BLaER1 (cell line): ENCODE measurements around the gene WDR3.

Experiments
- H3K27ac ChIP-seq: shearing (Covaris generic); formaldehyde crosslinking; 2 replicates; pipeline ENCODE4 v1.8.1; 2022
- H3K27me3 ChIP-seq: shearing (Covaris generic); formaldehyde crosslinking; 2 replicates; pipeline ENCODE4 v1.8.1; 2022
- H3K36me3 ChIP-seq: shearing (Covaris generic); formaldehyde crosslinking; 2 replicates; pipeline ENCODE4 v1.8.1; 2022
- H3K4me1 ChIP-seq: shearing (Covaris generic); formaldehyde crosslinking; 2 replicates; pipeline ENCODE4 v1.8.1; 2022
- H3K4me2 ChIP-seq: shearing (Covaris generic); formaldehyde crosslinking; 2 replicates; pipeline ENCODE4 v1.8.1; 2022
- H3K4me3 ChIP-seq: shearing (Covaris generic); formaldehyde crosslinking; 2 replicates; pipeline ENCODE4 v1.8.1; 2022
- H3K9ac ChIP-seq: shearing (Covaris generic); formaldehyde crosslinking; 2 replicates; pipeline ENCODE4 v1.8.1; 2022
- H3K9me3 ChIP-seq: shearing (Covaris generic); formaldehyde crosslinking; 2 replicates; pipeline ENCODE4 v1.8.1; 2022
- H4K20me1 ChIP-seq: shearing (Covaris generic); formaldehyde crosslinking; 2 replicates; pipeline ENCODE4 v1.8.1; 2022
- Cebpa-rat ChIP-seq: shearing (Covaris generic); IDR thresholded peaks from 2 replicates; pipeline ENCODE4 v1.8.1; 2022

WDR3 gene

DNA sequence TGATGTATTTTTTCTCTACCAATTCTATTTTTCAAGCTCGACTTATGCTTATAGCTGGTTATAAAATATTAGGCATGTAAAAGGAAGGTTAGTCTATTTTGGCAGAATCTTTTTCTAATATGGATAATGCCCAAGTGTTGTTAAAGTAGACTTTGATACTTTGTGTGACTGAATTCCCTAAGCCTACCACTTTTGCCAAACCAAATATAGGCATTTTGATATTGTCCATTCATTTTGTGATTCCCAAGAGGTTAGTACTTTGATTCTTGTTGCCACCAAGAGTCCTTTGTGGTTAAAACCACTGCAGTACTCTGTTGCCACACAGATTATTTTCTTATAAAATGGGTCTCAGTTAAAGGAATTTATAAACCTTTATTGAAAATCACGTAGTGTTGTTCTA is 4.2 kb downstream of the WDR3 start:
- Histone ChIP-seq H4K20me1 (peaks cover 70% of the 10 kb centered on the region), H3K4me2 (no peak overlapping the region), H3K27ac (no peak overlapping the region), H3K9me3 (no peaks in the 10 kb centered on the region), H3K36me3 (peaks cover 48% of the 10 kb centered on the region), H3K4me3 (no peak overlapping the region), H3K4me1 (peaks cover 36% of the 10 kb centered on the region), H3K27me3 (no peaks in the 10 kb centered on the region), H3K9ac (no peak overlapping the region)
- TF ChIP-seq Cebpa-rat: no peak

DNA sequence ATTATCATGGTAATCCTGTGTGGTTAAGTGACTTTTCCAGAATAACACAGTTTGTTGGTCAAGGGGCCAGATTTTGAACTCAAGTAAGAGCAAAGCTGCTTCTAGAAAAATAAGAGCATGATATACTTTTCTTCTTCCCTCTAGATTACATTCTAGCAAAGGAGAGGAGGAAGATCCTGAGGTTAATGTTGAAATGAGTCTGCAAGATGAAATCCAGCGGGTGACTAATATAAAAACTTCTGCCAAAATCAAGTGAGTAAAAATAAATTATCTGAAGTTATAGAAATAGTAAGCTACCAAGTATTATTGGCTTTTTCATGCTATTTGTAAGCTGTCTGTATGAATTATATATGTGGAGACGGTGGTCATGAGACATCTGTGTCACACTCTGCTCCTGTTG is 12.8 kb downstream of the WDR3 start:
- TF ChIP-seq Cebpa-rat: no peak
- H3K4me1 ChIP-seq: no peaks in the 10 kb centered on the region
- no peaks in the 10 kb centered on the region for H3K27me3 ChIP-seq
- peaks cover 100% of the 10 kb centered on the region for H3K36me3 ChIP-seq
- no peak overlapping the region for H3K4me2 ChIP-seq
- no peak overlapping the region for H3K9ac ChIP-seq
- H4K20me1 ChIP-seq: peaks cover 51% of the 10 kb centered on the region
- H3K9me3 ChIP-seq: no peaks in the 10 kb centered on the region
- H3K4me3 ChIP-seq: no peak overlapping the region
- no peak overlapping the region for H3K27ac ChIP-seq

DNA sequence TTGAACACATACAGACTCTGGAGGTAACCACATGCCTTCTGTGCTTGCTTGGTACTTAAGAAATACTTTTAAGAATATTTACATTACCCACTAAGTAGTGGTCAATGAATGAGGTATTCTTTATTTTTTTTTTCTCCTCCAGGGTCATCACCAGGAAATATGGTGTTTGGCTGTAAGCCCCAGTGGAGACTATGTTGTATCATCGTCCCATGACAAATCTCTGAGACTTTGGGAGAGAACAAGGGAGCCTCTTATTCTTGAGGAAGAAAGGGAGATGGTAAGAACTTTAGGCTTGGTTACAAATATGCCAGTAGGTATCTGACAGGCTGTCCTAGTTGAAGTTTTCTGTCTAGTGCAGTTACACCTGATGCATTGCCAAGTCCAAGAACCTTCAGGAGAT is 22.8 kb downstream of the WDR3 start:
- Histone ChIP-seq H4K20me1 (peaks cover 15% of the 10 kb centered on the region), H3K36me3 (peaks cover 93% of the 10 kb centered on the region), H3K4me1 (no peaks in the 10 kb centered on the region), H3K4me2 (no peak overlapping the region), H3K9me3 (no peaks in the 10 kb centered on the region), H3K27ac (no peak overlapping the region), H3K27me3 (no peaks in the 10 kb centered on the region), H3K9ac (no peak overlapping the region), H3K4me3 (no peak overlapping the region)
- TF ChIP-seq Cebpa-rat: no peak

DNA sequence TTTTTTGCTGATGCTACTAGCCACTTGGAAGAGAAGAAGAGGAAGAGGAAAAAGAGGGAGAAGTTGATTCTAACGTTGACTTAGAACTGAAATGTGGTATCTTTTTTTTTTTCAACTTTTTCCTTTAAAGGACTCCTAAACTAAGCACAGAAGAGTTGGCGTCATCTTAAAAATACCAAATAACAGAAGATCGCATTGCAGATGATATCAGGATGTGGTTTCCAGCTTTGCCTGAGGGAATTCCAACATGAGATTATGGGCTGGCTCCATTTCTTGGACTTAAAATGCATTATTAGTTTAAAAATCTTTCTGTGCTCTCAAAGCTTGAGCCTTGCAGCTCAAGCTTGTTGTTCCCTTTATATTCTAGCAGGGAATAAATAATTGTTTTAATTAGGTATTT is 29.8 kb downstream of the WDR3 start:
- no peaks in the 10 kb centered on the region for H3K4me1 ChIP-seq
- no peak overlapping the region for H3K27ac ChIP-seq
- no peak overlapping the region for H3K4me2 ChIP-seq
- no peaks in the 10 kb centered on the region for H3K27me3 ChIP-seq
- H3K36me3 ChIP-seq: peaks cover 82% of the 10 kb centered on the region
- TF ChIP-seq Cebpa-rat: no peak
- H3K4me3 ChIP-seq: no peak overlapping the region
- H3K9me3 ChIP-seq: no peaks in the 10 kb centered on the region
- H3K9ac ChIP-seq: no peak overlapping the region
- 0 out of 2 replicates have a peak, but pooled peaks cover 8% of the 10 kb centered on the region for H4K20me1 ChIP-seq

DNA sequence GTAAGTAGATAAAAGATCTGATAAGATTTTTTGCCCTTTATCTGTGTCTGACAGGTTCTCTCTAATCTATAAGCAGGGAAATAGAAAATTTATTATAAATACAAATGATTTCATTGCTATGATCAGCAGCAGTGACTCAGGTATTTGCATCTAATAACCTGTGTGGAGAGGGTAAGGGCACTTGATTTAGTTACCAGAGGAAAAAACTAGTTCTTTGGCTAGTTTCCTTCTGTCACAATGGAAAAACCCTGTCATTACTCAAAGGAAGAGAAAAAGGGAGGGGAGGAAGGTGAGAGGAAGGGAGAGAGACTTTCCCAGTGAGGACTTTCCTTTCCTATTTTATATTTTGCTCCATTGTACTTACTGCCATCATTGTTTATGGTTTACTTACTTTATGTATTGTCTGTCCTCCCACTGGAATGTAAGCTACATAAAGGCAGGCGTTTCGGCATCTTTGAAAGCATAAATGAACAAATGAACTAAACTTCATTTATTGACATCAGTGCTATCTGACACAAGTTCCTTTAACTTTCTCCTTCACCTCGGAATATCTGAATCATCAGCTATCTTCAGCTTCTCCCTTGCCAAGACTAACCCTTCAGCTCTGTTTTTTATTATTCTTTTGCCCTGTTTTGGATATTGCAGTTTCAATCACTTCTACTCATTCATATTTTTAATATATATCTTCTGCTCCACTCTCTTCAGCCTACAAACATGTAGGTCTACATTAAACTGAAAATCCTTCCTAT is 34.9 kb downstream of the WDR3 start:
- TF ChIP-seq Cebpa-rat: no peak
- Histone ChIP-seq H3K27ac (no peak overlapping the region), H3K4me1 (no peaks in the 10 kb centered on the region), H3K36me3 (peaks cover 36% of the 10 kb centered on the region), H3K9me3 (no peaks in the 10 kb centered on the region), H3K9ac (no peak overlapping the region), H4K20me1 (no peaks in the 10 kb centered on the region), H3K4me3 (no peak overlapping the region), H3K27me3 (no peaks in the 10 kb centered on the region), H3K4me2 (no peak overlapping the region)

DNA sequence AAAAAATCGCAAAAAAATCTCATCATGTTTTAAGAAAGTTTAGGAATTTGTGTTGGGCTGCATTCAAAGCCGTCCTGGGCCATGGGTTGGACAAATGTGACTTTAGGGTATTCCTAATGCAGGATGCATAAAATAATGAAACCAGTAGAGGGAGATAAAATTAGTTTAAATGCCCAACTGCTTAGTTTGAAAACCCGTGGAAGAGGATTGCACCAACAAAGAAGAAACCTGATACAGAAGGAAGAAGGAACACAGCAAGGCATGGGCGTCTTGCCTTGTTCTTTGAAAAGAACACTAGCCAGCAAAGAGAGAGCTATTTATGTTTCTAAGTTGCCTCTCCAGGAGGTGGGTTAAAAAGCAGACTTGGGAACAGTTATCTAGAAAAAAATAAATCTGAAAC is 37.9 kb downstream of the WDR3 start:
- peaks cover 7% of the 10 kb centered on the region; the same call in 1 of the 2 replicates for H3K36me3 ChIP-seq
- H3K4me2 ChIP-seq: no peak overlapping the region
- H3K9me3 ChIP-seq: no peaks in the 10 kb centered on the region
- no peaks in the 10 kb centered on the region for H3K4me1 ChIP-seq
- H3K27ac ChIP-seq: no peak overlapping the region
- no peak overlapping the region for H3K9ac ChIP-seq
- H3K27me3 ChIP-seq: no peaks in the 10 kb centered on the region
- H3K4me3 ChIP-seq: no peak overlapping the region
- H4K20me1 ChIP-seq: no peaks in the 10 kb centered on the region
- no peak for TF ChIP-seq Cebpa-rat

DNA sequence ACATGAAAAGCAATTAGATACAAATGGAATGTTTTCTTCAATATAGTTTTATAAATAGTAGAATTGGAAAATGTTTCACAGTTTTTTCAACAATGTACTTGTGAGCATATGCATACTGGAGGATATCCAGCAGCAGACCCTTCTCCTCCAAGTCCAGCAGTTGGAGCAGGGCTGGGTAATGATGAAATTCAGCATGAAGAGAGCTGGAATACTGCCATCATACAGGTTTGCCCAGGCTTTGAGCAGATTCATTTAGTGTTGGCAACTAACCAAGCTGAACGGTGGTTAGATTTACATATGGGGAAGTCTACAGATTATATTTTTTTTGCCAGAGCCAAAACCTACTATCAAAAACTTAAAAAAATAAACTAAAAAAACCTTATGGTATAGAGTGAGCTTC is 38.3 kb downstream of the WDR3 start:
- no peak for TF ChIP-seq Cebpa-rat
- no peaks in the 10 kb centered on the region for H3K27me3 ChIP-seq
- no peaks in the 10 kb centered on the region for H3K9me3 ChIP-seq
- peaks cover 3% of the 10 kb centered on the region; the same call in 1 of the 2 replicates for H3K36me3 ChIP-seq
- no peak overlapping the region for H3K4me2 ChIP-seq
- no peak overlapping the region for H3K4me3 ChIP-seq
- no peaks in the 10 kb centered on the region for H3K4me1 ChIP-seq
- no peak overlapping the region for H3K9ac ChIP-seq
- H4K20me1 ChIP-seq: no peaks in the 10 kb centered on the region
- no peak overlapping the region for H3K27ac ChIP-seq

DNA sequence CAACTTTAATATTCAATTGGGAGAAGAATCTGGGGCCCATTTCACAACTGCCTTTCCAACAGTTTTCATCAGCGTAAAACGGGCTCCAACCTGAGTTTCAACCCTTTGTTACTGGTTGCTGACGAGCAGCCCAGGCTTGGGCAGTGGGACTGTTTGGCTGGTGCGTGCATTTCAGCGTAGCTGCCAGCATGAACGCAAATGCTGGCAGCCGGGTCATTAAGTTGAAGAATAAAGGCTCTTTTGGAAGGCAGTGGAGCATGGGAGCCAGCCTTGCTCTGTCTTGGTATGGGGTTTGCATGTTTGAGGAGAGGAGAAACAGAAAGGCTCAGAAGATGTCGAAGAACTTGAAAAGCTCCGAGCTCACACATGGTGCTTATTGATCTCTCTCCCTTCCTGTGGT is 40.7 kb downstream of the WDR3 start:
- Histone ChIP-seq H3K9me3 (no peaks in the 10 kb centered on the region), H3K4me1 (no peaks in the 10 kb centered on the region), H3K27me3 (no peaks in the 10 kb centered on the region), H3K9ac (no peak overlapping the region), H3K4me3 (no peak overlapping the region), H3K27ac (no peak overlapping the region), H3K36me3 (no peaks in the 10 kb centered on the region), H4K20me1 (no peaks in the 10 kb centered on the region), H3K4me2 (no peak overlapping the region)
- no peak for TF ChIP-seq Cebpa-rat

DNA sequence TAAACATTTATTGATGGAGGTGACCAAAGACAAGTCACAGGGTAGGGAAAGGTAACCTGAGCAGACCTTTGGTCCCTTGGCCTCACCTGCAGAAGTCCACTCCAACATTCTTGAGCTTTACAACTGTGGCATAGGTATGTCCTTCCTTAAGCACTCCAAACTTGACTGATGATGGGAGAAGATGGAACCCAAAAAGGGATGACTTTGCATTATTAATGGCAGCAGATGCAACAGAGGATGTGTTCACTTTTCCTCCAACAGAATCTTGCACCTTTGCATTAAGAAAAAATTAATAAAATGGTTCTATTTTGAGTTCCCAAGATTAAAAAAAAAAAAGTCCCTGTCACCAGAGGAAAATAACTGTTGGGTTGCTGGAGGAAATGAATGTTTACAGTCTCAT is 42.2 kb downstream of the WDR3 start:
- Histone ChIP-seq H4K20me1 (no peaks in the 10 kb centered on the region), H3K27ac (no peak overlapping the region), H3K4me3 (no peak overlapping the region), H3K27me3 (no peaks in the 10 kb centered on the region), H3K9ac (no peak overlapping the region), H3K9me3 (no peaks in the 10 kb centered on the region), H3K36me3 (no peaks in the 10 kb centered on the region), H3K4me1 (no peaks in the 10 kb centered on the region), H3K4me2 (no peak overlapping the region)
- no peak for TF ChIP-seq Cebpa-rat

DNA sequence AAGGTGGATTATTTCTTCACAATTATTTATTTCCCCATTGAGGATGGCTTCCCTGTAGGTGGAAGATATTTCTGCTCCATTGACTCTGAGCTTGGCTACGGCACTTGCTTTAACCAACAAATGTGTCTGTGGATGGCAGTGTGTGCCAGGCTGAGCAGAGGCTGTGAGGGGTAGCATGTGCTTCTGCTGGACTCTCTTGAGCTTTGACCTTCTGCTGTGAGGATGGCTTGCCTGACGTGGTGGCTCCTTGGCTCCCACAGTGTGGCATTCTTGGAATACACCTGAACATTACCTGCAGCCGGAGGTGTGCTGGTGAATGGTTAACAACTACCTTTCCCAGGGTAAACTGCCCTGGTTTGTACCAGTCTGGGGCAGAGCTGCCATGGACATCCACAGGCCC is 46.8 kb downstream of the WDR3 start:
- Histone ChIP-seq H3K27ac (no peak overlapping the region), H3K4me2 (no peak overlapping the region), H3K9ac (no peak overlapping the region), H3K4me3 (no peak overlapping the region), H3K9me3 (no peaks in the 10 kb centered on the region), H4K20me1 (no peaks in the 10 kb centered on the region), H3K36me3 (no peaks in the 10 kb centered on the region), H3K4me1 (no peaks in the 10 kb centered on the region), H3K27me3 (no peaks in the 10 kb centered on the region)
- no peak for TF ChIP-seq Cebpa-rat
